Stimulated activated CD4-positive, alpha-beta T cell treated with anti-CD3 and anti-CD28 coated beads, Interleukin-2, amount 100 ng/mL, for 24 hours (primary cell): Measurements from ENCODE around the gene SMURF1.

ENCODE experiments used
- DNase-seq, 2 donors: peaks; one replicate each; pipeline ENCODE4 v3.0.0-alpha.2; 2020

The SMURF1 gene

DNA sequence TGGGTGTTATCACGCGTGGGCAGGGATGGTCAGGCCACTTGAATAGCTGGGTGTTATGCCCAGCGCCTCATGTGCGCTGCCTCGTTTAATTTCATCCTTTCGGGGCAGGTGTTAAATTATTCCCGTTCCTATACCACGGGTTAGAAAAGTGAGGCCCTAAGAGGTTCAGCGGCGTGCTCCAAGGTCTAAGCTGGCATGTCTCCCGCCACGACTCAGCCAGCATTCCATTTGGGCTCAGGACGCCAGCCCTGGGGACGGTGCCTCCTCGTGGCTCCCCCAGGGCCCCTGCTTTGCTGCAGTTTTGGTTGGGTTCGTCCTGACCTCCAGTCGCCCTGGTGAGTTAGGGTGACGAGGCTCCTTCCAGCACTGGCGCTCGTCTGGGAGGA is 141.1 kb downstream of the SMURF1 start:
- no peak for DNase-seq

GRCh38 chr7:99002148-99002826 is 141.6 kb downstream of the SMURF1 start:
- no peak for DNase-seq

- no peak for DNase-seq
These were observed 142.3 kb downstream of the SMURF1 start for GRCh38 chr7:99001482-99002147.

GRCh38 chr7:99000904-99001465 is 142.9 kb downstream of the SMURF1 start:
- no peak for DNase-seq

- no peak for DNase-seq
These were observed 143.6 kb downstream of the SMURF1 start for GRCh38 chr7:99000196-99000903.

- DNase-seq: no peak
These were observed 144.8 kb downstream of the SMURF1 start for GRCh38 chr7:98998821-98999725.

DNA sequence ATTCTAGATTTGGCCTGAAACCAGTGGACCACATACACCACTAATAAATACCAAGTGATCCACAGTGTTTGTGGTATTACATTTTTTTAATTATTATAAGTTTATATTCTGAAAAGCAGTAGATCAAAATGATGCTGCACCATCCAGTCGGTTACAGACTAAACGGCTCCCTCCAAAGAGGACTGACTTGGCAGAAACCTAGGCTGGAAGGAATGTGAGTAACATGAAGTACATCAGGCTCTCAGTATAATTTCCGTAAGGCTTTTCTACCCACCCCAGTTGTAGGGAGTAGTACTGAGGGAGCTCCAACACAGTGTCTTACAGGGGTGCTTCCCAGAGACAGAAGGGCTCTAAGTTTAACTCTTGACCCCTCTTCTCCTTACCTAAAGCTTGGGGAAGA is 146.1 kb downstream of the SMURF1 start:
- no peak for DNase-seq

DNA sequence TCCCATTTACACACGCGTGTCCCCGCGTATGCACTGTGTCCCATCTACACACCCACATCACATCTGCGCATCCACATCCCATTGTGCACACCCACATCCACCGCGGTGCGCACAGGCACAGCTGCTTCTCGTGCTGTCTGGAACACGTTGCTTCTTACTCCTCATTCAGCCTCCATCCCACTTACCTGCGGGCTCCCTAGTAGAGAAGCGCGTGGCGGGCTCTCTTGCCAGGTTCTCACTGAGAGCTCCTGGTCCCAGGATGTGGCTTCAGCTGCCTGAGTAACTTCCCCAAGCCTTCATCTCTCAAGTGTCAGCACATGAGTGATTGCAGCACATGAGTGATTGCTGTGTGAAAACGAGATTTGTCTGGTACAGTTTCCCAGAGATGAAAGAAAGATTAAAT is 147.8 kb downstream of the SMURF1 start:
- DNase-seq: no peak

GRCh38 chr7:98995523-98996149 is 148.3 kb downstream of the SMURF1 start:
- DNase-seq: no peak

- no peak for DNase-seq
These were observed 148.8 kb downstream of the SMURF1 start for GRCh38 chr7:98995111-98995510.

DNA sequence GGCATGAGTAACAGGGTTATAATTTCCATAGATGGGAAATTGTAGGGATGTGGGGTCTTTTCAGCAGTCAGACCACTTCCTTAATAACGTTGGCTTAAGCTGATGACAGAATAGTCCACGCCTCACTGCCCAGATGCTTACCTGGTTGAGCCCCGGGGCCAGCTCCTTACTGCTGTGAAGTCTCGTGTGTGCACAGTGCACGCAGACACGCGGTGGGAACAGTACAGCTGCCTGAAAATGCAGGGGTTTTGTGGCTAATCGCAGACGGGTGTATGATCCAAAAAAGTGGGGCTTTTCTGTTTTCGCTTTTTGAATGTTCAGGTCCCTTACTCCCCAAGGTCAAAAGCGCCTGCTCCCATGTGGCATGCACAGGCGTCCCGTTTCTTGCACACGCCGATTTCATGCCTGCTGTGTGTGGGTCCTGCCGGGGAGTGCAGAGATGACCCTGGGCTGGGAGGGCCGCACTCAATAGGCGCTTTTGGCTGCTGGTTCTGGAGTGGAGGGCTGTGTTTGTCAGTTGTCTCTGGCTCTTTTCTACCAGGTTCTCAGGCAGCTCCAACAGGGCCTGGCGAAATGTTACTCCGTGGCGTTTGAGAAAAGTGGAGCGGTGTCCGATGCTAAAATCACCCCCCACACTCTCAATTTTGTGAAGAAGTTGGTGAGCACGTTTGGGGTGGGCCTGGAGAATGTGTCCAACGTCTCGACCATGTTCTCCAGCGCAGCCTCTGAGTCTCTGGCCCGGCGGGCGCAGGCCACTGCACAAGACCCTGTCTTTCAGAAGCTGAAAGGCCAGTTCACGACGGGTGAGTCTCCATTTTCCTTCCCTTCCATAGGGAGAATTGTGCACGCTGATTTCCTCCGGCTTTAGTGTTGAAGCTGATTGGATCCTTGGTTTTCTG is 149.6 kb downstream of the SMURF1 start:
- no peak for DNase-seq

DNA sequence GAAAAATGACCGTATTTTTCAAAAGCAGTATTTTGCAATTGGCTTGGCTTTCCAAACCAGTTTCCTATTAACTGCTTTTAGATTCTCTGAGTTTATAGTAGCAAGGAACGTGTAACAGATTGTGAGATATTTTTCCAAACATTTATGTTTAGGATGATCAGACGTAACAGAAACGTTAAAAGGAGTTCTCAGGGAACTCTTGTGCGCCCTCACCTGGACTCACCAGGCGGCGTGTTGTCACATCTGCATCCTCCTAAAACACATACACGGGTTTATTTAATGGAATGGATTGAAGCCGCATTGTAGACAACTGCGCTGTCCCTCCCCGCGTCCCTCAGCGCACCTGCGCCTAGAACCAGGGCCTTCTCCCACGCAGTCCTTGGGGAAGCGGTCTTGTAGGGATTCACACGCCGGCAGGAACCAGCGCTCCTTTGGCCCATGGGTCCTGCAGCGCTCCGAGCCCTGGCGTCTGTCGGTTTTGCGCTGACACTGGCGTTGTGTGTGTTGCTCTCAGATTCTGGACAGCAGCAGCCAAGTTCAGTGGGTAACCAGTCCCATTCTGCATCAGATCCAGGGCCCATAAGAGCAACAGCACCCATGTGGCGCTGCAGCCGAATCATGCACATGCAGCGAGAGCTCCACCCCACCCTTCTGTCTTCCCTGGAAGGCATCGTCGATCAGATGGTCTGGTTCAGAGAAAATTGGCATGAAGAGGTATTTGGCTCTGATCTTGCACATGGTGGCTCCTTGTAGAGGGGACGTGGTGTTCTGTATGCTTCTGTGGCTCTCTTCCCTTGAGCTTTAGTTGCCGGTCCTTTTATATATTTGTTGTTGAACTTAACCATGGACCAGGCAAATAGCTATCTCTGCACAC is 150.6 kb downstream of the SMURF1 start:
- no peak for DNase-seq

- no peak for DNase-seq
These were observed 151.8 kb downstream of the SMURF1 start for GRCh38 chr7:98992076-98992475.

GRCh38 chr7:98991141-98991540 is 152.8 kb downstream of the SMURF1 start:
- DNase-seq: no peak

DNA sequence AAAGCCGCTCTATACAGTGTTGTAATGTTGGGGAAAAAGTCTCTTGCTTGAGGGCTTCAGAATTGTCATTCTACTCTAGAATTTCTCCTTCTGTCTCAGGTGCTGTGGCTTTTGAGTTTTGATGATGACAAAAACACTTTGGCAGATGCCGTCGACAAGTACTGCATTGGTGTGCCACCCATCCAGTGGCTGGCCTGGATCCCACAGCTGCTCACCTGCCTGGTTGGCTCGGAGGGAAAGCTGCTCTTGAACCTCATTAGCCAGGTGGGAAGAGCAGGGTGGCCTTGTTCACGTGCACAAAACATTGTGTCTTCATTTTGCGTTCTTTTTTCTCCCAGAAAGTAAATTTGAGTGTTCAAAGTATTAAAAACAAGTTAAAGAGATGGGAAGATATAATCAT is 153.6 kb downstream of the SMURF1 start:
- DNase-seq: no peak

- no peak for DNase-seq
These were observed 155.3 kb downstream of the SMURF1 start for GRCh38 chr7:98988641-98989040.

GRCh38 chr7:98985945-98986344 is 158.0 kb downstream of the SMURF1 start:
- DNase-seq: no peak

DNA sequence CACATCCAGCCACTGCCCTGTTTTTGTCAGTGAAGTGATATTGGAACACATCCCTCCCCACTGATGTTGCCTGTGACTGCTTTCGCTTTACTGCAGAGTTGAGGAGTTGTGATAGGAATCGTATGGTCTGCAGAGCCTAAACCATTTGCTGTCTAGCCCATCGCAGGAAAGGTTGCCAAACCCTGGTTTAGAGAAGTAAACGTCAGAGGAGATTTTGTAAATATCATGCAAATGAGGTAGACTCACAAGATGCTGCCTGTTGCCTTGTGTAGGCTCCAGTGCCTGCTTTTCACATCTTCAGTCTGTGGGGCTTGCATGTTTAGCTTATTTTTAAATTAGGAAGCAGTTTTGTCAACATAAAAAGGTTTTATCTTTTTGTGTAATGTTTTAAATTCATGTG is 158.5 kb downstream of the SMURF1 start:
- DNase-seq: no peak

GRCh38 chr7:98984126-98984525 is 159.8 kb downstream of the SMURF1 start:
- no peak for DNase-seq

DNA sequence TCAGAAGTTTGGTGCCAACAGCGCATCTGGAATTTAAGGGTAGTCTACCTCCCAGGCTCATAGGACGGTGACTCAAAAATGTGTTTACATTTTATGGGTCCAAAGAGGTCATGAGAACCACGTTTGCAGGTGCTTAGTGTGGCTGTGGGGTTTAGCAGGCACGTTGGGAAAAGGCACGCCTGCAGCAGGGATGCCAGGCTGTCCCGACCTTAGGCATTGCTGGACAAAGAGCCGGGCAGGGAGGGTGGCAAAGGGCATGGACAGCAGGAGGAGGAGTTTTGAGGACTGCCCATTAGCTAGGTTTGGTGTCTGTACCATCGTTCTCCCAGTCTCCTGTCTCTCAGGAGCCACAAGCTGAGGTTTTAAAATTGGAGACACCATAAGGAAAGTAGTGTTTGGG is 161.2 kb downstream of the SMURF1 start:
- no peak for DNase-seq
